Fibroblast of lung (primary cell): ENCODE measurements around the gene EHMT1. TPM values are rescaled to one million over a fixed set of nuclear protein-coding genes. Genes with fewer than 3 reads are reported as not detected.
"Not testable (repeated sequence)": the region's sequence is repeated elsewhere in the genome, so short reads cannot be mapped to it uniquely, and the experiment has no call there.

Experiments used
- DNase-seq, 2 donors: peaks; one replicate each; pipeline versions ENCODE4 v3.0.0 to v3.0.0-alpha.2; 2010; ENCODE audit warnings: low read depth in 2 of 2
- H2AFZ ChIP-seq: 2 replicates; pipeline ENCODE4 v1.5.1; 2012; ENCODE audit warnings: low read length, control low read depth, inconsistent platforms
- H3K27ac ChIP-seq: 2 replicates; pipeline ENCODE4 v1.5.1; 2011; ENCODE audit warnings: low read length, control low read depth; ENCODE audit not compliant: insufficient read depth
- H3K27me3 ChIP-seq: 2 replicates; pipeline ENCODE4 v1.5.1; 2011; ENCODE audit warnings: mild to moderate bottlenecking, low read length; ENCODE audit not compliant: control insufficient read depth, insufficient read depth
- H3K36me3 ChIP-seq: 2 replicates; pipeline ENCODE4 v1.5.1; 2011; ENCODE audit warnings: low read length; ENCODE audit not compliant: control insufficient read depth, insufficient read depth
- H3K4me1 ChIP-seq: 2 replicates; pipeline ENCODE4 v1.5.1; 2011; ENCODE audit warnings: low read length; ENCODE audit not compliant: control insufficient read depth, insufficient read depth; ENCODE audit errors: extremely low read depth
- H3K4me2 ChIP-seq: 2 replicates; pipeline ENCODE4 v1.5.1; 2011; ENCODE audit warnings: low read length, control low read depth; ENCODE audit not compliant: insufficient read depth; ENCODE audit errors: extremely low read depth
- H3K4me3 ChIP-seq, 4 experiments: fragments of 200-600 bp in 1 of 4; sonication (generic) in 1 of 4; replicated peaks in 1 of 4; 2 replicates each; pipeline ENCODE4 v1.5.1; 2011 to 2016; ENCODE audit warnings: low read length in 4 of 4, low read depth in 3 of 4, mild to moderate bottlenecking in 3 of 4, control low read depth in 2 of 4, inconsistent platforms in 1 of 4, mixed read lengths in 1 of 4; ENCODE audit not compliant: insufficient read depth in 1 of 4; ENCODE audit errors: control extremely low read depth in 1 of 4
- H3K79me2 ChIP-seq: 2 replicates; pipeline ENCODE4 v1.5.1; 2012; ENCODE audit warnings: mild to moderate bottlenecking, low read length, inconsistent platforms; ENCODE audit not compliant: control insufficient read depth, insufficient read depth
- H3K9ac ChIP-seq: 2 replicates; pipeline ENCODE4 v1.5.1; 2011; ENCODE audit warnings: mild to moderate bottlenecking, low read length, control low read depth; ENCODE audit not compliant: insufficient read depth
- H3K9me3 ChIP-seq: 2 replicates; pipeline ENCODE4 v1.5.1; 2012; ENCODE audit warnings: low read depth, low read length; ENCODE audit not compliant: control insufficient read depth, insufficient read depth
- H4K20me1 ChIP-seq: 2 replicates; pipeline ENCODE4 v1.5.1; 2011; ENCODE audit warnings: low read length; ENCODE audit not compliant: control insufficient read depth, insufficient read depth; ENCODE audit errors: extremely low read depth
- CTCF ChIP-seq, 2 donors: IDR thresholded peaks in 1 of 2; conservative IDR thresholded peaks in 1 of 2; 1 replicate in 1 of 2; 2 replicates in 1 of 2; pipeline ENCODE4 v1.5.1; 2011 to 2012; ENCODE audit warnings: low read length in 2 of 2, control low read depth in 1 of 2, inconsistent platforms in 1 of 2, low read depth in 1 of 2, mild to moderate bottlenecking in 1 of 2
- EZH2 ChIP-seq: IDR thresholded peaks from 2 replicates; pipeline ENCODE4 v1.5.1; 2012; ENCODE audit warnings: low read length, control low read depth, mild to moderate bottlenecking; ENCODE audit errors: missing control alignments
- polyA plus RNA-seq, 2 donors: library from polyadenylated mRNA; depleted of rRNA in 1 of 2; stranded (reverse) in 1 of 2; unstranded in 1 of 2; fragments of >200 nt; gene quantifications; 2 replicates each; pipeline ENCODE4 v1.2.1, GENCODE V29; 2011 to 2012; ENCODE audit warnings: missing spikeins in 1 of 2
- total RNA-seq: library from RNA; depleted of rRNA; stranded (reverse); fragments of >200 nt; gene quantifications from 2 replicates; pipeline ENCODE4 v1.2.1, GENCODE V29; 2014

Gene EHMT1
- total and polyA plus RNA-seq, 2 donors (not counting 1 experiment from before 2014, with no cell fraction given): 22.4 to 48.6 TPM

GRCh38 chr9:137777761-137778160 lies 159.0 kb downstream of the EHMT1 start:
- H3K4me3 ChIP-seq: no peak overlapping the region
- H3K9me3 ChIP-seq: no peaks in the 10 kb centered on the region
- peaks cover 25% of the 10 kb centered on the region for H3K36me3 ChIP-seq
- no peak overlapping the region for H3K27ac ChIP-seq
- no peak for DNase-seq
- no peak for TF ChIP-seq CTCF (conservative IDR thresholded peaks at IDR 0.05 in 1 of 2, IDR thresholded peaks at IDR 0.05 in 1 of 2; ENCODE audit: low read depth in 1 of 2, low read length in 2 of 2)
- no peak for TF ChIP-seq EZH2
- no peaks in the 10 kb centered on the region for H4K20me1 ChIP-seq
- H3K27me3 ChIP-seq: no peaks in the 10 kb centered on the region
- no peaks in the 10 kb centered on the region for H3K79me2 ChIP-seq
- H3K9ac ChIP-seq: no peak overlapping the region
- H2AFZ ChIP-seq: no peak overlapping the region
- H3K4me2 ChIP-seq: no peak overlapping the region
- H3K4me1 ChIP-seq: no peaks in the 10 kb centered on the region

GRCh38 chr9:137778336-137778735 lies 159.5 kb downstream of the EHMT1 start:
- Histone ChIP-seq H3K4me3 (no peak overlapping the region), H3K27me3 (no peaks in the 10 kb centered on the region), H4K20me1 (no peaks in the 10 kb centered on the region), H3K27ac (no peak overlapping the region), H3K9me3 (no peaks in the 10 kb centered on the region), H2AFZ (no peak overlapping the region), H3K4me2 (no peak overlapping the region), H3K79me2 (no peaks in the 10 kb centered on the region), H3K4me1 (no peaks in the 10 kb centered on the region), H3K9ac (no peak overlapping the region), H3K36me3 (peaks cover 25% of the 10 kb centered on the region)
- TF ChIP-seq CTCF (conservative IDR thresholded peaks at IDR 0.05 in 1 of 2, IDR thresholded peaks at IDR 0.05 in 1 of 2; ENCODE audit: low read depth in 1 of 2, low read length in 2 of 2): no peak
- TF ChIP-seq EZH2: no peak
- no peak for DNase-seq

GRCh38 chr9:137778914-137779313 lies 160.1 kb downstream of the EHMT1 start:
- Histone ChIP-seq H3K4me2 (no peak overlapping the region), H3K9ac (no peak overlapping the region), H3K4me3 (no peak overlapping the region), H4K20me1 (no peaks in the 10 kb centered on the region), H2AFZ (no peak overlapping the region), H3K36me3 (peaks cover 25% of the 10 kb centered on the region), H3K9me3 (no peaks in the 10 kb centered on the region), H3K4me1 (no peaks in the 10 kb centered on the region), H3K79me2 (no peaks in the 10 kb centered on the region), H3K27me3 (no peaks in the 10 kb centered on the region), H3K27ac (no peak overlapping the region)
- no peak for TF ChIP-seq EZH2
- TF ChIP-seq CTCF (conservative IDR thresholded peaks at IDR 0.05 in 1 of 2, IDR thresholded peaks at IDR 0.05 in 1 of 2; ENCODE audit: low read depth in 1 of 2, low read length in 2 of 2): no peak
- no peak for DNase-seq

GRCh38 chr9:137780031-137780430 lies 161.2 kb downstream of the EHMT1 start:
- H3K4me1 ChIP-seq, H3K4me3 ChIP-seq, H3K4me2 ChIP-seq, DNase-seq, H4K20me1 ChIP-seq, H3K79me2 ChIP-seq, H3K9me3 ChIP-seq, H3K9ac ChIP-seq, H3K27ac ChIP-seq, H2AFZ ChIP-seq, H3K27me3 ChIP-seq: not testable (repeated sequence)
- peaks cover 28% of the 10 kb centered on the region for H3K36me3 ChIP-seq
